ENCODE data around the gene HTRA3. TPM values are rescaled to one million over a fixed set of nuclear protein-coding genes. Genes with fewer than 3 reads are reported as not detected.

Gene HTRA3
- total RNA-seq, 2 experiments from 2014 or later, result not detected

GRCh38 chr4:8315435-8316250, 46.1 kb downstream of the HTRA3 start:
- H3K36me3 ChIP-seq (ENCODE audit: insufficient read depth, low read length), result no peaks in the 10 kb centered on the region
- BruUV-seq (replicated peaks), result no TSS peak
- DNase-seq (ENCODE audit: low spot score), result peak; percentile 66
- H3K9me3 ChIP-seq (ENCODE audit: low read length), result no peaks in the 10 kb centered on the region
- H4K20me1 ChIP-seq (ENCODE audit: insufficient read depth, low read length), result no peaks in the 10 kb centered on the region
- peak overlapping the region; percentile 41 for H3K4me2 ChIP-seq (ENCODE audit: low read length)
- no peak overlapping the region for H3K27ac ChIP-seq (ENCODE audit: low read depth, low read length, poor library complexity, severe bottlenecking)
- intact Hi-C loops (cut with micrococcal nuclease; ENCODE audit: unreplicated experiment), result loop anchor here (2.0 kb wide), 1 partner anchor 75 kb away; no protein-coding TSS in a partner anchor
- ChIA-PET CTCF (ENCODE audit: unreplicated experiment) (interaction anchor here (0.6 kb wide), 1 partner anchor 74 kb away, joined by 3 read pairs; no protein-coding TSS in a partner anchor), POLR2A (interaction anchor here (0.6 to 1.1 kb wide), 3 partner anchors 51 to 404 kb away, joined by 3 to 4 read pairs (median 3); no protein-coding TSS in a partner anchor)
- H3K4me3 ChIP-seq (ENCODE audit: low read depth, low read length, poor library complexity, severe bottlenecking), result no peak overlapping the region
- no peaks in the 10 kb centered on the region for H3K79me2 ChIP-seq (ENCODE audit: insufficient read depth, low read depth, low read length)
- H3K4me1 ChIP-seq (ENCODE audit: insufficient read depth, low read length, poor library complexity, severe bottlenecking), result peaks cover 31% of the 10 kb centered on the region
- TF ChIP-seq CTCF (conservative IDR thresholded peaks at IDR 0.05; ENCODE audit: low read length) (no peak), EZH2phosphoT487 (IDR thresholded peaks at IDR 0.05; ENCODE audit: borderline replicate concordance, low read depth, low read length) (no peak)
- peak overlapping the region; percentile 57 for H2AFZ ChIP-seq (ENCODE audit: low read length)
- H3K9me2 ChIP-seq (ENCODE audit: insufficient read depth, low read length), result no peaks in the 10 kb centered on the region

GRCh38 chr4:8316251-8316771, 46.8 kb downstream of the HTRA3 start:
- peaks cover 31% of the 10 kb centered on the region for H3K4me1 ChIP-seq (ENCODE audit: insufficient read depth, low read length, poor library complexity, severe bottlenecking)
- ChIA-PET POLR2A (interaction anchor here (0.6 kb wide), 1 partner anchor 405 kb away, joined by 4 read pairs; no protein-coding TSS in a partner anchor), CTCF (ENCODE audit: unreplicated experiment) (no interaction called here)
- no peak overlapping the region for H3K27ac ChIP-seq (ENCODE audit: low read depth, low read length, poor library complexity, severe bottlenecking)
- no peak overlapping the region for H3K4me3 ChIP-seq (ENCODE audit: low read depth, low read length, poor library complexity, severe bottlenecking)
- H3K9me3 ChIP-seq (ENCODE audit: low read length), result no peaks in the 10 kb centered on the region
- no TSS peak for BruUV-seq (replicated peaks)
- peak overlapping the region; percentile 57; the same call in 1 of the 2 replicates for H2AFZ ChIP-seq (ENCODE audit: low read length)
- H3K4me2 ChIP-seq (ENCODE audit: low read length), result peak overlapping the region; percentile 41
- no peaks in the 10 kb centered on the region for H4K20me1 ChIP-seq (ENCODE audit: insufficient read depth, low read length)
- intact Hi-C loops (cut with micrococcal nuclease; ENCODE audit: unreplicated experiment), result no loop called here
- TF ChIP-seq CTCF (conservative IDR thresholded peaks at IDR 0.05; ENCODE audit: low read length), result no peak
- no peaks in the 10 kb centered on the region for H3K9me2 ChIP-seq (ENCODE audit: insufficient read depth, low read length)
- no peaks in the 10 kb centered on the region for H3K36me3 ChIP-seq (ENCODE audit: insufficient read depth, low read length)
- no peaks in the 10 kb centered on the region for H3K79me2 ChIP-seq (ENCODE audit: insufficient read depth, low read depth, low read length)
- DNase-seq (ENCODE audit: low spot score), result no peak

GRCh38 chr4:8316911-8317351, 47.4 kb downstream of the HTRA3 start:
- no peak overlapping the region for H3K4me3 ChIP-seq (ENCODE audit: low read depth, low read length, poor library complexity, severe bottlenecking)
- DNase-seq (ENCODE audit: low spot score), result no peak
- no peaks in the 10 kb centered on the region for H3K36me3 ChIP-seq (ENCODE audit: insufficient read depth, low read length)
- H3K9me2 ChIP-seq (ENCODE audit: insufficient read depth, low read length), result no peaks in the 10 kb centered on the region
- H2AFZ ChIP-seq (ENCODE audit: low read length), result no peak overlapping the region
- intact Hi-C loops (cut with micrococcal nuclease; ENCODE audit: unreplicated experiment), result no loop called here
- H3K4me1 ChIP-seq (ENCODE audit: insufficient read depth, low read length, poor library complexity, severe bottlenecking), result peaks cover 31% of the 10 kb centered on the region
- BruUV-seq (replicated peaks), result no TSS peak
- no peaks in the 10 kb centered on the region for H4K20me1 ChIP-seq (ENCODE audit: insufficient read depth, low read length)
- TF ChIP-seq EZH2phosphoT487 (IDR thresholded peaks at IDR 0.05; ENCODE audit: borderline replicate concordance, low read depth, low read length) (no peak), CTCF (conservative IDR thresholded peaks at IDR 0.05; ENCODE audit: low read length) (no peak)
- no peaks in the 10 kb centered on the region for H3K9me3 ChIP-seq (ENCODE audit: low read length)
- H3K79me2 ChIP-seq (ENCODE audit: insufficient read depth, low read depth, low read length), result no peaks in the 10 kb centered on the region
- H3K27ac ChIP-seq (ENCODE audit: low read depth, low read length, poor library complexity, severe bottlenecking), result no peak overlapping the region
- POLR2A ChIA-PET, result no interaction called here
- H3K4me2 ChIP-seq (ENCODE audit: low read length), result peak overlapping the region; percentile 41; the same call in 1 of the 2 replicates
- CTCF ChIA-PET (ENCODE audit: unreplicated experiment), result no interaction called here
